Breast epithelium (tissue), 4 donors: Measurements from ENCODE around the gene PRKD3. TPM values are rescaled to one million over a fixed set of nuclear protein-coding genes. Genes with fewer than 3 reads are reported as not detected.

Experiments
- DNase-seq, 2 donors: peaks; one replicate each; pipeline ENCODE4 v3.0.0-alpha.2; 2019; ENCODE audit warnings: low spot score in 2 of 2
- H3K27ac ChIP-seq, 2 donors: fragments of 200-600 bp; sonication (generic) in 1 of 2; one replicate each; pipeline ENCODE4 v1.5.1; 2016 to 2019; ENCODE audit warnings: mild to moderate bottlenecking in 1 of 2
- H3K27me3 ChIP-seq, 2 donors: fragments of 200-600 bp; sonication (generic) in 1 of 2; one replicate each; pipeline versions ENCODE4 v1.5.1 to v1.6.0; 2017 to 2019; ENCODE audit warnings: control low read depth in 1 of 2, mild to moderate bottlenecking in 1 of 2
- H3K36me3 ChIP-seq: fragments of 200-600 bp; one replicate; pipeline ENCODE4 v1.5.1; 2019
- H3K4me1 ChIP-seq, 2 donors: fragments of 200-600 bp; sonication (generic); one replicate each; pipeline ENCODE4 v1.5.1; 2016 to 2019; ENCODE audit warnings: control low read depth in 1 of 2
- H3K4me3 ChIP-seq, 3 donors: fragments of 200-600 bp; sonication (generic); 1 replicate in 2 of 3; 2 replicates in 1 of 3; pipeline ENCODE4 v1.5.1; 2016 to 2019; ENCODE audit warnings: mild to moderate bottlenecking in 3 of 3, moderate library complexity in 2 of 3
- H3K9me3 ChIP-seq, 2 donors: fragments of 200-600 bp; sonication (generic) in 1 of 2; one replicate each; pipeline ENCODE4 v1.5.1; 2016 to 2019; ENCODE audit warnings: control low read depth in 1 of 2
- CTCF ChIP-seq, 3 donors: fragments of 450-650 bp; IDR thresholded peaks; one replicate each; pipeline ENCODE4 v1.5.1; 2016 to 2017; ENCODE audit warnings: antibody characterized with exemption in 3 of 3, mild to moderate bottlenecking in 3 of 3, moderate library complexity in 3 of 3
- POLR2A ChIP-seq: fragments of 450-650 bp; IDR thresholded peaks from one replicate; pipeline ENCODE4 v1.6.1; 2016; ENCODE audit warnings: antibody characterized with exemption, mild to moderate bottlenecking, moderate library complexity
- POLR2AphosphoS5 ChIP-seq, 3 donors: sonication (generic); formaldehyde crosslinking; IDR thresholded peaks; one replicate each; pipeline ENCODE4 v1.6.1; 2017; ENCODE audit warnings: antibody characterized with exemption in 3 of 3
- intact Hi-C: fragments of 100-400 bp; cut with DNase I; formaldehyde crosslinking; loops from one replicate; pipeline ENCODE4 v1.15.1; 2023; ENCODE audit warnings: low total_unique reads
- total RNA-seq, 3 donors: library from RNA; depleted of rRNA; stranded (reverse); fragments of >200 nt; gene quantifications; one replicate each; pipeline ENCODE4 v1.1.0, GENCODE V29; 2016

PRKD3 gene
- total RNA-seq, 3 donors from 2014 or later, result 46.5 to 57.4 (median 56.2) TPM

GRCh38 chr2:37342591-37343220, 18.1 kb upstream of the PRKD3 start:
- Histone ChIP-seq H3K9me3 (no peaks in the 10 kb centered on the region), H3K36me3 (no peaks in the 10 kb centered on the region), H3K27ac (no peak overlapping the region), H3K4me1 (peaks cover 0 to 3% of the 10 kb centered on the region in 2 donors), H3K27me3 (no peaks in the 10 kb centered on the region), H3K4me3 (no peak overlapping the region)
- DNase-seq, result no peak
- TF ChIP-seq CTCF (IDR thresholded peaks at IDR 0.05) (no peak), POLR2A (no peak), POLR2AphosphoS5 (IDR thresholded peaks at IDR 0.05) (no peak)
- intact Hi-C loops, result loop anchor here (5.0 kb wide), 1 partner anchor 1000 kb away; no protein-coding TSS in a partner anchor

GRCh38 chr2:37340637-37341036, 16.0 kb upstream of the PRKD3 start:
- H3K27ac ChIP-seq, result no peak overlapping the region

GRCh38 chr2:37338933-37339332, 14.3 kb upstream of the PRKD3 start:
- H3K27me3 ChIP-seq, result no peaks in the 10 kb centered on the region
- no peak overlapping the region for H3K27ac ChIP-seq
- no peaks in the 10 kb centered on the region for H3K36me3 ChIP-seq
- H3K4me1 ChIP-seq, result no peaks in the 10 kb centered on the region
- no peak for TF ChIP-seq CTCF (IDR thresholded peaks at IDR 0.05)
- TF ChIP-seq POLR2AphosphoS5 (IDR thresholded peaks at IDR 0.05), result no peak
- no peak for TF ChIP-seq POLR2A
- H3K9me3 ChIP-seq, result no peaks in the 10 kb centered on the region
- intact Hi-C loops, result no loop called here
- H3K4me3 ChIP-seq, result no peak overlapping the region
- DNase-seq, result no peak

More at GRCh38 chr2:37340637-37341036, 16.0 kb upstream of the PRKD3 start:
- no peaks in the 10 kb centered on the region for H3K9me3 ChIP-seq
- peaks cover 0 to 3% of the 10 kb centered on the region in 2 donors for H3K4me1 ChIP-seq
- no peak overlapping the region for H3K4me3 ChIP-seq
- no peaks in the 10 kb centered on the region for H3K36me3 ChIP-seq
- no peak for DNase-seq
- TF ChIP-seq POLR2AphosphoS5 (IDR thresholded peaks at IDR 0.05) (no peak), CTCF (IDR thresholded peaks at IDR 0.05) (no peak), POLR2A (no peak)
- intact Hi-C loops, result loop anchor here (5.0 kb wide), 1 partner anchor 1002 kb away; no protein-coding TSS in a partner anchor
- no peaks in the 10 kb centered on the region for H3K27me3 ChIP-seq

- Histone ChIP-seq H3K27me3 (no peaks in the 10 kb centered on the region), H3K4me1 (no peaks in the 10 kb centered on the region), H3K36me3 (no peaks in the 10 kb centered on the region), H3K9me3 (no peaks in the 10 kb centered on the region), H3K4me3 (no peak overlapping the region), H3K27ac (no peak overlapping the region)
- TF ChIP-seq POLR2A (no peak), CTCF (IDR thresholded peaks at IDR 0.05) (no peak), POLR2AphosphoS5 (IDR thresholded peaks at IDR 0.05) (no peak)
- intact Hi-C loops, result no loop called here
- DNase-seq, result no peak
Measured at GRCh38 chr2:37337620-37338280, 13.1 kb upstream of the PRKD3 start.

GRCh38 chr2:37335604-37336003, 11.0 kb upstream of the PRKD3 start:
- no peaks in the 10 kb centered on the region for H3K4me1 ChIP-seq
- H3K27me3 ChIP-seq, result no peaks in the 10 kb centered on the region
- no peak overlapping the region for H3K4me3 ChIP-seq
- H3K36me3 ChIP-seq, result no peaks in the 10 kb centered on the region
- no peaks in the 10 kb centered on the region for H3K9me3 ChIP-seq
- intact Hi-C loops, result no loop called here
- TF ChIP-seq CTCF (IDR thresholded peaks at IDR 0.05) (no peak), POLR2A (no peak), POLR2AphosphoS5 (IDR thresholded peaks at IDR 0.05) (no peak)
- H3K27ac ChIP-seq, result no peak overlapping the region
- DNase-seq, result no peak
